Heart left ventricle (tissue), 13 donors: ENCODE data around the gene FAM124A.

ENCODE experiments used
- POLR2A ChIP-seq, 2 donors: fragments of 450-650 bp; IDR thresholded peaks; one replicate each; pipeline ENCODE4 v1.6.1; 2017; ENCODE audit warnings: antibody characterized with exemption in 2 of 2, mild to moderate bottlenecking in 2 of 2, moderate library complexity in 2 of 2
- TF ChIP-seq, protein P1 (sequence below), 12 donors: fragments of 200-600 bp; sonication (generic) in 4 of 12; IDR thresholded peaks; one replicate each; pipeline versions ENCODE4 v1.5.0 to v1.8.0; 2018 to 2022; ENCODE audit warnings: antibody characterized with exemption in 12 of 12, mild to moderate bottlenecking in 5 of 12
- donor health status: ischemic (EF 13 %, LVEDD 7.1; RV severe dilation, severe dysfunction).
- donor health status: DM: no; HTN: yes; CAD: no.
- donor health status: DM: no; HTN: no; CAD: no.
- donor health status: ischemic (EF 25% LVEDD 6.9; RV normal size, moderate dysfunction).
- donor health status: ischemic (EF 25% LVEDD 5.7; RV mildly dilated, moderate dysfunction).
- donor health status: ischemic (EF 35%, LVEDD 5.7; RV mildly dilated, moderate dysfunction).
- donor health status: nonischemic (EF 11% LVEDD 7.7; RV severe dilation, severe dysfunction).
- donor health status: DM: yes; HTN: yes; CAD: no.
- donor health status: PGD.
- donor health status: ischemic (EF 29% LVEDD 5.4; RV normal size, mild dysfunction).
- donor health status: nonischemic (EF 23%, LVEDD 6.1; RV moderate dilation, normal function).

- TF ChIP-seq, protein P1, sequence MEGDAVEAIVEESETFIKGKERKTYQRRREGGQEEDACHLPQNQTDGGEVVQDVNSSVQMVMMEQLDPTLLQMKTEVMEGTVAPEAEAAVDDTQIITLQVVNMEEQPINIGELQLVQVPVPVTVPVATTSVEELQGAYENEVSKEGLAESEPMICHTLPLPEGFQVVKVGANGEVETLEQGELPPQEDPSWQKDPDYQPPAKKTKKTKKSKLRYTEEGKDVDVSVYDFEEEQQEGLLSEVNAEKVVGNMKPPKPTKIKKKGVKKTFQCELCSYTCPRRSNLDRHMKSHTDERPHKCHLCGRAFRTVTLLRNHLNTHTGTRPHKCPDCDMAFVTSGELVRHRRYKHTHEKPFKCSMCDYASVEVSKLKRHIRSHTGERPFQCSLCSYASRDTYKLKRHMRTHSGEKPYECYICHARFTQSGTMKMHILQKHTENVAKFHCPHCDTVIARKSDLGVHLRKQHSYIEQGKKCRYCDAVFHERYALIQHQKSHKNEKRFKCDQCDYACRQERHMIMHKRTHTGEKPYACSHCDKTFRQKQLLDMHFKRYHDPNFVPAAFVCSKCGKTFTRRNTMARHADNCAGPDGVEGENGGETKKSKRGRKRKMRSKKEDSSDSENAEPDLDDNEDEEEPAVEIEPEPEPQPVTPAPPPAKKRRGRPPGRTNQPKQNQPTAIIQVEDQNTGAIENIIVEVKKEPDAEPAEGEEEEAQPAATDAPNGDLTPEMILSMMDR (IDR thresholded peaks at IDR 0.05), result no peak
- TF ChIP-seq POLR2A (IDR thresholded peaks at IDR 0.05), result no peak
Measured at GRCh38 chr13:51326777-51327176, 104.6 kb downstream of the FAM124A start.
